ENCODE measurements around the gene FRMD4B.
"Not testable (repeated sequence)": the region's sequence is repeated elsewhere in the genome, so short reads cannot be mapped to it uniquely, and the experiment has no call there.

Gene FRMD4B

GRCh38 chr3:69251078-69251805 is 134.6 kb downstream of the FRMD4B start:
- H3K4me3 ChIP-seq (ENCODE audit: low read depth, low read length) = no peak overlapping the region

GRCh38 chr3:69250014-69250413 is 135.9 kb downstream of the FRMD4B start:
- no peak overlapping the region for H3K4me3 ChIP-seq (ENCODE audit: low read depth, low read length)

GRCh38 chr3:69249001-69249400 is 136.9 kb downstream of the FRMD4B start:
- no peak overlapping the region for H3K4me3 ChIP-seq (ENCODE audit: low read depth, low read length)

DNA sequence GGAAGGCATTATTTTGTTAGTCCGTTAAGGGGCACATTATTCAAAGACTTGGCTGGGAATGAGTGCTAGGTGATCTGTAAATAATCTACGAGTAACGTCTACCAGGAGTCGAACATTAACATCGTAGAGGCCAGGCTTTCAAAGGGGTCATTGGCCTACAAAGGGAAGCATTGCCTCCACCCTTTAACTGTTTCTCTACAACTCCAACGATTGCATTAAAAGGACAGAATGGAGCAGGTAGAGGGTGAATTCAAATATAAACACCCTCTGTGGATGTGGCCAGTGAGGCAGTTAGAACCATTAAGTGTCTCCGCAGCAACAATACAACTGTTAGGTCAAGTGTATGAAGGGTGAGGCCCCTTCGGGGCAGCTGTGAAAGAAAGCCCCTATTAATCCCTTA is 137.5 kb downstream of the FRMD4B start:
- H3K4me3 ChIP-seq (ENCODE audit: low read depth, low read length) = no peak overlapping the region

GRCh38 chr3:69246612-69247011 is 139.3 kb downstream of the FRMD4B start:
- no peak overlapping the region for H3K4me3 ChIP-seq (ENCODE audit: low read depth, low read length)

- no peak overlapping the region for H3K4me3 ChIP-seq (ENCODE audit: low read depth, low read length)
Observed at GRCh38 chr3:69244039-69244438, 141.8 kb downstream of the FRMD4B start.

DNA sequence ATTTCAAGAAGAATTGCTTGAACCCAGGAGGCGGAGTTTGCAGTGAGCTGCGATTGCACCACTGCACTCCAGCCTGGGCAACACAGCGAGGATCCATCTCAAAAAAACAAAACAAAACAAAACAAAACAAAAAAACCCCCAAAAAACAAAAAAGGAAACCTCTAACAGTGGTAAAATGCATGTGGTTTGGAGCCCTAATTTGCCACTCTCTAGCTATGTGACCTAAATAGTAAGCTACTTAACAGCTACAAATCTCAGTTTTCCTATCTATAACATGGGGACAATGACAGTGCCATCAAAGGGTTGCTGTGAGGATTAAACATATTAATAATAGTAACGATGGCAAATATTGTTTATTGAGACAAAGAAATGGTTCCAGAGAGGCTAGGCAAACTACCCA is 144.1 kb downstream of the FRMD4B start:
- H3K4me3 ChIP-seq (ENCODE audit: low read depth, low read length) = no peak overlapping the region

GRCh38 chr3:69240651-69241568 is 145.0 kb downstream of the FRMD4B start:
- H3K4me3 ChIP-seq (ENCODE audit: low read depth, low read length) = no peak overlapping the region

DNA sequence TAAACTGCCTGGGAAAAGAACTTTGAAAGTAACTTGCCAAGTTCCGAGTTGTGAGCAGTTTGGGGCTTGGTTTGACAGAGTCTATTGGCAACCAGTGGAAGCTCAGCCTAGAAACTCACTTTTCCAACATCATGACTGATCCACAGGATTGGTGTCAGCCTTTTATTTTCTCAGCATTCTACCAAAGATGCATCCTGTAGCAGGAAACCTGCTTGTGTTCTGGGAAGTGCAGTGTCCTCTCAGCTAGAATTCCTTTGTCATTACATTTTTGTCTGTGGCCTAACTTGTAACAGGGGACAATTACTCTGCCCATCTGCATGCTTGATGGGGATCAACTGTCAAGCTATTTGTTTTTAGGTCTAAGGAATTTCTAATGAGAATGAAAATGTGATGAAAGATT is 146.8 kb downstream of the FRMD4B start:
- H3K4me3 ChIP-seq (ENCODE audit: low read depth, low read length) = no peak overlapping the region

- H3K4me3 ChIP-seq (ENCODE audit: low read depth, low read length) = no peak overlapping the region
Observed at GRCh38 chr3:69236812-69237707, 148.8 kb downstream of the FRMD4B start.

GRCh38 chr3:69235882-69236281 is 150.0 kb downstream of the FRMD4B start:
- H3K4me3 ChIP-seq (ENCODE audit: low read depth, low read length) = no peak overlapping the region

- H3K4me3 ChIP-seq (ENCODE audit: low read depth, low read length) = not testable (repeated sequence)
Observed at GRCh38 chr3:69235227-69235626, 150.7 kb downstream of the FRMD4B start.

DNA sequence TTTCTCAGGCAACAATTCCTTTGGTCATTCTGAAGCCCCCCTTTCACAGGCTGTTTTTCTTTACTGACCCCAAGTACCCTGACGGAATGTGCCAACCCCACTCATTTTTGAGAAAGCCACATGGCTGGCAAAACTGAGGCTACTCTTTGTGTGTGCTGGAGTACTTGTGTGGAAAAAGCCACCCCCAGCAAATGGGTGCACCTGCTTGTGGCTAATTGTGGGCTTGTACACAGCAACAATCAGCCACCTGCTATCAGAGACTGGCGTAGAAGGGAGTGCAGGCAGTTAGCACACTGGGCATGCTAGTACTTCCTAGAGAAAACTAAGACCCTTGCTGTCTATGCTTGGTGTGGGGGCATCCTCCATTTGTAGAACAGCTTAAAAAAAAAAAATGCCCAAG is 153.4 kb downstream of the FRMD4B start:
- no peak overlapping the region for H3K4me3 ChIP-seq (ENCODE audit: low read depth, low read length)

- no peak overlapping the region for H3K4me3 ChIP-seq (ENCODE audit: low read depth, low read length)
Observed at GRCh38 chr3:69231929-69232440, 153.9 kb downstream of the FRMD4B start.

GRCh38 chr3:69226071-69226470 is 159.8 kb downstream of the FRMD4B start:
- no peak overlapping the region for H3K4me3 ChIP-seq (ENCODE audit: low read depth, low read length)

DNA sequence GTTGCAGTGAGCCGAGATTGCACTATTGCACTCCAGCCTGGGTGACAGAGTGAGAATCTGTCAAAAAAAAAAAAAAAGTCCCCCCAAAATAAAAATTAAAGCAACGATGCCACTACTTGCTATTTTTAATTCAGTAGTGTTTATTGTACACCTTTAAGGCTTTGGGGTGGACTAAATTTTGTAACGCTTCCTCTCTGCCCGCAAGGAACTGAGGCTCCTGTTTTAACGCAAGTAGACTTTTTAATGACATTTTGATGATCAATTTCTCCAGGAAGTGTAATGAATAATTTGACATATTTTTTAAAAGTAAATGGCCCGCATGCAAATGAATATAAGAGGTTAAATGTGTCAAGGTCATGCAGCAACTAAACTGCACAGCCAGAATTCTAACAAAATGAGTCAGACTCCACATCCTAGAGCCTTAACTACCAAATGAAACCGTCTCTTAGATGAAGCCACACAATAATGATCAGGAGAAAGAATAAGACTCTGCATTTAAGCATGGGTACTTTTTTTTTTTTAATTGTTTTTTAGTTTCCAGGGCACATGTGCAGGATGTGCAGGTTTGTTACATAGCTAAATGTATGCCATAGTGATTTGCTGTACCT is 166.7 kb downstream of the FRMD4B start:
- no peak overlapping the region for H3K4me3 ChIP-seq (ENCODE audit: low read depth, low read length)

- no peak overlapping the region for H3K4me3 ChIP-seq (ENCODE audit: low read depth, low read length)
Observed at GRCh38 chr3:69218079-69218478, 167.8 kb downstream of the FRMD4B start.

DNA sequence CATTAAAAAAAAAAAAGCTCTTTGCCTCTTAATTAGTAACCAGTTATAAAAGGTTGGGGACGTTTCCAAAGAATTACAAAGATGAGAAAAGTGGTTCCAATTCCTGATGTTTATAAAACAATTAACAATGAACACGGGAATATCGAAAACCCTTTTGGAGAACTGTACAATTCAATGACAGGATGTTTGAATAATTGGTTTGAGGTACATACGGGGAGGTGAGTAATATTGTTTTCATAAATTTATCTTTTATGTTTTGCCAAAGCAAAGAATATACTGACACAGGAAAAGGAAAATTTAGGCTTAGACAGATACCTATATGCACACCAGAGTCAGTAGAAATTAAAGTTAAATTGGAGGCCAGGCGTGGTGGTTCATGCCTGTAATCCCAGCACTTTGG is 168.9 kb downstream of the FRMD4B start:
- H3K4me3 ChIP-seq (ENCODE audit: low read depth, low read length) = no peak overlapping the region

- H3K4me3 ChIP-seq (ENCODE audit: low read depth, low read length) = no peak overlapping the region
Observed at GRCh38 chr3:69214241-69214640, 171.6 kb downstream of the FRMD4B start.

- H3K4me3 ChIP-seq (ENCODE audit: low read depth, low read length) = no peak overlapping the region
Observed at GRCh38 chr3:69212411-69213160, 173.3 kb downstream of the FRMD4B start.
